ENCODE measurements around the gene ZNF648.

DNA sequence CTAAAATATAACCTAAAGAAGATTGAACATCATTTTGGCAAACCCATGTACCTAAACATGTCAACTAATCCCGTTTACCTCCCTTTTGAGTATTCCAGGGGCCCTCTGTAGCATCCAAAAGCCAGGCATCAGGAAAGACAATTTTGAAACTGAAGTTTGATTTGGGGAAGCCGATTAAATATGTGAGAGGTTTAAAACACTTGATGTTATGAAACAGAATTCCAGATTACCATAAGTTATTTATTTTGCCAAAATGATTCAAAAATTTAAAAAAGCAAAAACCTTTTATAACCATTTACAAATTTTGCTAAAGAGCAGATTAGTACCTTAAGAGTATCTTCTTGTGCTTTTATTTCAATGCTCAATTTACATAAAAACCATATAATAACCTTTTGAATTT is 23.3 kb downstream of the ZNF648 start:
- TF ChIP-seq, protein P1, sequence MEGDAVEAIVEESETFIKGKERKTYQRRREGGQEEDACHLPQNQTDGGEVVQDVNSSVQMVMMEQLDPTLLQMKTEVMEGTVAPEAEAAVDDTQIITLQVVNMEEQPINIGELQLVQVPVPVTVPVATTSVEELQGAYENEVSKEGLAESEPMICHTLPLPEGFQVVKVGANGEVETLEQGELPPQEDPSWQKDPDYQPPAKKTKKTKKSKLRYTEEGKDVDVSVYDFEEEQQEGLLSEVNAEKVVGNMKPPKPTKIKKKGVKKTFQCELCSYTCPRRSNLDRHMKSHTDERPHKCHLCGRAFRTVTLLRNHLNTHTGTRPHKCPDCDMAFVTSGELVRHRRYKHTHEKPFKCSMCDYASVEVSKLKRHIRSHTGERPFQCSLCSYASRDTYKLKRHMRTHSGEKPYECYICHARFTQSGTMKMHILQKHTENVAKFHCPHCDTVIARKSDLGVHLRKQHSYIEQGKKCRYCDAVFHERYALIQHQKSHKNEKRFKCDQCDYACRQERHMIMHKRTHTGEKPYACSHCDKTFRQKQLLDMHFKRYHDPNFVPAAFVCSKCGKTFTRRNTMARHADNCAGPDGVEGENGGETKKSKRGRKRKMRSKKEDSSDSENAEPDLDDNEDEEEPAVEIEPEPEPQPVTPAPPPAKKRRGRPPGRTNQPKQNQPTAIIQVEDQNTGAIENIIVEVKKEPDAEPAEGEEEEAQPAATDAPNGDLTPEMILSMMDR (IDR thresholded peaks at IDR 0.05), result no peak
- TF ChIP-seq POLR2A (IDR thresholded peaks at IDR 0.05), result no peak
